Parathyroid adenoma (tissue), 2 donors: Measurements from ENCODE around the gene MBOAT7.
"Not testable (repeated sequence)": the region's sequence is repeated elsewhere in the genome, so short reads cannot be mapped to it uniquely, and the experiment has no call there.

Experiments used
- H2AFZ ChIP-seq: fragments of 300-600 bp; sonication (generic); one replicate; pipeline ENCODE4 v1.7.0; 2017; ENCODE audit warnings: antibody characterized with exemption, mild to moderate bottlenecking
- H3K27ac ChIP-seq: fragments of 300-600 bp; sonication (generic); one replicate; pipeline ENCODE4 v1.7.0; 2017
- H3K27me3 ChIP-seq: fragments of 300-600 bp; sonication (generic); one replicate; pipeline ENCODE4 v1.7.0; 2017; ENCODE audit warnings: low read length; ENCODE audit not compliant: control insufficient read depth, insufficient read depth
- H3K36me3 ChIP-seq: fragments of 300-600 bp; sonication (generic); one replicate; pipeline ENCODE4 v1.7.0; 2017; ENCODE audit warnings: low read length; ENCODE audit not compliant: control insufficient read depth, insufficient read depth
- H3K4me1 ChIP-seq: fragments of 300-600 bp; sonication (generic); one replicate; pipeline ENCODE4 v1.7.0; 2017; ENCODE audit warnings: control low read depth
- H3K4me2 ChIP-seq: fragments of 300-600 bp; sonication (generic); one replicate; pipeline ENCODE4 v1.7.0; 2017; ENCODE audit warnings: low read length
- H3K4me3 ChIP-seq: fragments of 300-600 bp; sonication (generic); one replicate; pipeline ENCODE4 v1.7.0; 2017; ENCODE audit warnings: low read depth, low read length
- H3K79me2 ChIP-seq: fragments of 300-600 bp; sonication (generic); one replicate; pipeline ENCODE4 v1.7.0; 2017; ENCODE audit warnings: control low read depth
- H3K9ac ChIP-seq: fragments of 300-600 bp; sonication (generic); one replicate; pipeline ENCODE4 v1.7.0; 2017; ENCODE audit warnings: mild to moderate bottlenecking
- H3K9me3 ChIP-seq: fragments of 300-600 bp; sonication (generic); one replicate; pipeline ENCODE4 v1.7.0; 2017; ENCODE audit warnings: low read length; ENCODE audit not compliant: control insufficient read depth
- CTCF ChIP-seq: fragments of 300-600 bp; sonication (generic); IDR thresholded peaks from one replicate; pipeline ENCODE4 v1.7.0; 2017; ENCODE audit warnings: antibody characterized with exemption, mild to moderate bottlenecking
- donor health status: primary hyperparathyroidism.

Gene MBOAT7

GRCh38 chr19:54186934-54187381 is 2.4 kb downstream of the MBOAT7 start:
- H3K27me3 ChIP-seq, result no peaks in the 10 kb centered on the region
- H3K79me2 ChIP-seq, result no peaks in the 10 kb centered on the region
- H3K9ac ChIP-seq, result no peak overlapping the region
- no peak overlapping the region for H3K4me3 ChIP-seq
- H3K9me3 ChIP-seq, result no peaks in the 10 kb centered on the region
- H3K36me3 ChIP-seq, result no peaks in the 10 kb centered on the region
- no peak overlapping the region for H3K4me2 ChIP-seq
- TF ChIP-seq CTCF, result no peak
- no peak overlapping the region for H2AFZ ChIP-seq
- H3K27ac ChIP-seq, result no peak overlapping the region
- H3K4me1 ChIP-seq, result peaks cover 14% of the 10 kb centered on the region

GRCh38 chr19:54186351-54186750 is 3.0 kb downstream of the MBOAT7 start:
- no peak overlapping the region for H3K4me3 ChIP-seq
- H3K27ac ChIP-seq, result no peak overlapping the region
- H3K27me3 ChIP-seq, result no peaks in the 10 kb centered on the region
- H3K4me1 ChIP-seq, result peaks cover 13% of the 10 kb centered on the region
- no peak for TF ChIP-seq CTCF
- H3K4me2 ChIP-seq, result no peak overlapping the region
- H3K79me2 ChIP-seq, result no peaks in the 10 kb centered on the region
- H2AFZ ChIP-seq, result no peak overlapping the region
- H3K9ac ChIP-seq, result no peak overlapping the region
- no peaks in the 10 kb centered on the region for H3K36me3 ChIP-seq
- H3K9me3 ChIP-seq, result no peaks in the 10 kb centered on the region

- H3K4me3 ChIP-seq, result no peak overlapping the region
- peaks cover 19% of the 10 kb centered on the region for H3K4me1 ChIP-seq
- H3K4me2 ChIP-seq, result no peak overlapping the region
- H3K36me3 ChIP-seq, result no peaks in the 10 kb centered on the region
- no peaks in the 10 kb centered on the region for H3K9me3 ChIP-seq
- no peaks in the 10 kb centered on the region for H3K79me2 ChIP-seq
- H3K27me3 ChIP-seq, result no peaks in the 10 kb centered on the region
- no peak overlapping the region for H2AFZ ChIP-seq
- H3K27ac ChIP-seq, result no peak overlapping the region
- no peak for TF ChIP-seq CTCF
- H3K9ac ChIP-seq, result no peak overlapping the region
Observed at GRCh38 chr19:54183431-54183830, 5.9 kb downstream of the MBOAT7 start.

GRCh38 chr19:54181894-54182293 is 7.5 kb downstream of the MBOAT7 start:
- H3K79me2 ChIP-seq, result not testable (repeated sequence)

GRCh38 chr19:54180691-54181091 is 8.7 kb downstream of the MBOAT7 start:
- Histone ChIP-seq H3K9me3 (no peaks in the 10 kb centered on the region), H3K36me3 (no peaks in the 10 kb centered on the region), H2AFZ (no peak overlapping the region), H3K9ac (no peak overlapping the region), H3K4me1 (peaks cover 8% of the 10 kb centered on the region), H3K4me3 (no peak overlapping the region), H3K4me2 (no peak overlapping the region), H3K27me3 (no peaks in the 10 kb centered on the region), H3K79me2 (peaks cover 4% of the 10 kb centered on the region), H3K27ac (peak overlapping the region; percentile 42)
- TF ChIP-seq CTCF, result no peak

More at GRCh38 chr19:54181894-54182293, 7.5 kb downstream of the MBOAT7 start:
- not testable (repeated sequence) for H3K4me3 ChIP-seq, H3K9me3 ChIP-seq, H3K4me2 ChIP-seq, H2AFZ ChIP-seq, H3K27ac ChIP-seq, H3K9ac ChIP-seq, H3K36me3 ChIP-seq, H3K27me3 ChIP-seq, H3K4me1 ChIP-seq
